HTR-8/SVneo (cell line): Measurements from ENCODE around the gene S100A16.

ENCODE experiments used
- DNase-seq: peaks from one replicate; pipeline ENCODE4 v3.0.0; 2011; ENCODE audit warnings: low spot score, mixed read lengths; ENCODE audit not compliant: insufficient read length
- FAIRE-seq: peaks from 2 replicates; lab custom pipeline; 2011; peaks lifted over from hg19 to GRCh38; lab: Jason Lieb, UNC

S100A16 gene

DNA sequence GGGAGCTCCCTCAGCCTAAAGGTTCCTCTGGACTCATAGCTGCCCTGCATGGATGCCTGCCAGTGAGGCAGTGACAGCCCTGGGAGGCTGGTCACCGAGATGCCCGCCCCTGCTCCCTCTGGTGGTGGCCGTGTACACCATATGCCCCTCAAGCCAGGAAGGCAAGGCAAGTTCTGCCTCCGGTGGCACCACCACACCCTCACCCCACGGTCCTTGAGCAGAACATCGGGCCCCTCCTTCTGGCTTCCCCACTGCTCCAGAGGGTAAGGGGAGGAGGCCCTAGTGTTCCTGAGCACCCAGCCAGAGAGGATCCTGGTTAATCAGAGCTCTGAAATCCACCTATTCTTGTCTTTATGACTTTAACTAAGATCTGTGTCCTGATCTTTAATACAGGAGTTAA lies 4.7 kb upstream of the S100A16 start:
- DNase-seq (no peak), FAIRE-seq (no peak)

DNA sequence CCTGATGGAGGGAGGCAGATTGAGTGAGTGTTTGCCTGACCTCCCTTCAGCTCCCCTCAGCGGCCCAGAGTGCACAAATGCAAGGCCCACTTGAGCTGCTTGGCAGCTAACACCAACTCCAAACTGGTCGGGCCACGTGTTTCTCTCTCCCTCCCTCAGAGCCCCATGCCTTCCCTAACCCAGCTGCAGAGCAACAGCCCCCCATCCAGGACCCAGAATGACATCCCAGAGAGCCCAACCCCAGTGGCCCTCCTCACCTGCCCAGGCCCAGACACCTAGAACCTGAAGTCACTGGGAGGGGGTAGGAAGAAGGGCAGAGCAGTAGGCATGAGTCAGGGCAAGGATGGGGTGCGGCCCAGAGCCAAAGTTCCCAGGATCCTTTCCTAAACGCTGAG lies 4.0 kb upstream of the S100A16 start:
- no peak for DNase-seq
- no peak for FAIRE-seq

DNA sequence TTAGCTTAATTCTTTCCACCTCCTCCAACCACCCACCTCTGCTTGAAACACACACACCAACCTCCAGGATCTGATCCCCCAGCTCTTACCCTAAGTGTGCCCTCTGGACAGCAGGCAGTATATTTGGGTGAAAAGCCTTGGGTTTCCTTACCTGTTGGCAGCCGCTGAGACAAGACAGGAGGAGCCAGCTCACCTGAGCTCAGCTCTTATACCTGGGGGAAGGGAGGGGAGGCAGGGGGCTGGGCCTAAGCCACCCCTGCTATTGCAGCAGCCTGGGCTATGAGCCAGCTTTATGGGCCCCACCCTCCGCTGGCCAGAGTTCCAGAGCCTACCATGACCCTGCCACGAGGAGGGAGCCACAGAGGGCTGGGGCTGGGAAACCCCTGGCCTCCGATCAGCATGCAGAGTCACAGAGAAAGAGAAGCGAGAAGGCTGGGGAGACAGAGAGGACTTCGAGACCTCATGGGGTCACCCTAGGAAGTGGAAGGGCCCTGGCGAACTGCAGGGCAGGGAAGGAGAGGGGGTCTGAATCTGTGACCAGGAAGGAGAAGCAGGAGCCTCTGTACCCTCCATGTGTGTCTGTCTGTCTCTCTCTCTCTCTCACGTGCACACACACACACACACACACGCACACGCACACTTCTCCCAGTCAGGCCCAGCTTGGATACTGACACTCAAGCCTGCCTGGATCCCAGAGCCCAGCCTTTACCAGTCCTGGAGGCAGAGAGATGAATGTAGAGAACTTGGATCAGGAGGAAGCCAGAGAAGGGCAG lies 3.4 kb upstream of the S100A16 start, which contains the start of gene S100A14:
TSS of gene S100A14 (minus strand) at position 182 of the 773 bp plus-strand sequence. CDS start 467 bp downstream, outside the sequence.
- FAIRE-seq (no peak), DNase-seq (no peak)

DNA sequence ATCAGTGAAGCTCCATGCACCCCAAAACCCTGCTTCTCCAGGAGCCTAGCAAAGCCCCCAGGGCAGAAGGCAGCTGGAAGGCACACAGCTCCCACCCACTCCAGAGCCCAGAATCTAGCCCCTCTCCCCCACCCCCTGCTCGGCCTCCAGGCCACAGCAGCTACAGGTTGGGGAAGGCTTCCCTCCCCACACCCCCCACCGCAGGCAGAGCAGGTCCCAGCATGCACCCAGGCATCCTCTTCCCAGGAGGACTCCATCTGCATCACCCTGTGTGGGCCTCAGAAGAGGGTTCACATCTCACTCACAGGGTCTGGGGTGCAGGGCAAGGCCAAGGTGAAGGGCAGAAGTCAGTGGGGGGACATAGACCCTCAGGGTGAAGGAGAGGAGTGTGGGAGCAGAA lies 2.5 kb upstream of the S100A16 start:
- FAIRE-seq (no peak), DNase-seq (no peak)

DNA sequence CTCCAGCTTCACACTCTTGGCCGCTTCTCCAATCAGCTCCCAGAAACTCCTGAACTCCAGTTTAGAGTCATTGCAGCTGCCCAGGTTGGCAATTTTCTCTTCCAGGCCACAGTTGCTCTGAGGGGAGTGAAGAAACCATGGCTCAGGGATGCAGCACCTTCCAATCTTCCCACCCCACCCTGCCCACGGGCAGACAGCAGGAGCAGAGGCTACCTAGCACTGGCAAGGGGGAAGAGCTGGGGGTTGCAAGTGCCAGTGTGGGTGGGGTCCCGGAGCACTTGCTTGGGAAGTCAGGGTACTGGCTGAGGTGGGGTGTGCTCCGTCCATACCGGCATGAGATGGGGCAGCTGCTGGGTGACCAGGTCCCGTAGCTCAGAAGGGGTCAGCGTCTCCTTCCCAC lies 2.0 kb upstream of the S100A16 start:
- DNase-seq (no peak), FAIRE-seq (no peak)

DNA sequence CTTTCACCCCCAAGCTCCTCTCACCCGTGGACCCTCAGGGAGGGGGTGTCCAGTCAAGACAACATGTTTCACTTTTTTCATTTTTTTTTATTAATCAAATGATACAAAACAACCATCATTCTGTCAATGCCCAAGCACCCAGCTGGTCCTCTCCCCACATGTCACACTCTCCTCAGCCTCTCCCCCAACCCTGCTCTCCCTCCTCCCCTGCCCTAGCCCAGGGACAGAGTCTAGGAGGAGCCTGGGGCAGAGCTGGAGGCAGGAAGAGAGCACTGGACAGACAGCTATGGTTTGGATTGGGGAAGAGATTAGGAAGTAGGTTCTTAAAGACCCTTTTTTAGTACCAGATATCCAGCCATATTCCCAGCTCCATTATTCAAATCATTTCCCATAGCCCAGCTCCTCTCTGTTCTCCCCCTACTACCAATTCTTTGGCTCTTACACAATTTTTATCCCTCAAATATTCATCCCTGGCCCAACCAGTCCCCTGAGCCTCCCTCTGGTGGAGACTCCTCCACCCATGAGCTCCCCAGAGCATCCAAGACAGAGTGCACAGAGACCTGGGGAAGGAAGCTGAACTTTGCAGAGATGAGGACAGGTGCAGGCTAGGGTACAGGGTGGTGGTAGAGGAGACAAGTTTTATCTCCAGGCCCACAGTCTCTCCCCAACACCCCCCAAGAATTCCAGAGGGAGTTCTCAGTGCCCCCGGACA lies 1.4 kb upstream of the S100A16 start:
- FAIRE-seq (no peak), DNase-seq (no peak)

DNA sequence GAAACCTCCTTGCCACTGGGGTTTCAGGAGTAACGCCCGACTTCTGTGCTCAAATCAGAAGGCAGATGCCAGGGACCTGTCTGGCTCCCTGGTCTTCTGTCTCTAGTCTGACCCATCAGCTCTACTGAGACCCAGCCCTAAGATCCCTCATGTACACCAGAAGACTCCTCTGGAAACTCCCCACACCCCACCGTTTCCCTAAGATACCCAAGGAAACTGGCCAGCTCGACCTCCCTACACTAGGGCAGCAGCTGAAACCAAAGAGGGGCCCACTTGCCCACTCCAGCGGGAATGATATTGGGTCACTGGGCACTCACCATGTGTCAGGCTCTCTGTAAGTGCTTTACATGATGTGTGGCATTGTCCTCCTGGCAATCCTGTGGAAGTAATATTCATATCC lies 469 bp upstream of the S100A16 start:
- no peak for FAIRE-seq
- DNase-seq: no peak

DNA sequence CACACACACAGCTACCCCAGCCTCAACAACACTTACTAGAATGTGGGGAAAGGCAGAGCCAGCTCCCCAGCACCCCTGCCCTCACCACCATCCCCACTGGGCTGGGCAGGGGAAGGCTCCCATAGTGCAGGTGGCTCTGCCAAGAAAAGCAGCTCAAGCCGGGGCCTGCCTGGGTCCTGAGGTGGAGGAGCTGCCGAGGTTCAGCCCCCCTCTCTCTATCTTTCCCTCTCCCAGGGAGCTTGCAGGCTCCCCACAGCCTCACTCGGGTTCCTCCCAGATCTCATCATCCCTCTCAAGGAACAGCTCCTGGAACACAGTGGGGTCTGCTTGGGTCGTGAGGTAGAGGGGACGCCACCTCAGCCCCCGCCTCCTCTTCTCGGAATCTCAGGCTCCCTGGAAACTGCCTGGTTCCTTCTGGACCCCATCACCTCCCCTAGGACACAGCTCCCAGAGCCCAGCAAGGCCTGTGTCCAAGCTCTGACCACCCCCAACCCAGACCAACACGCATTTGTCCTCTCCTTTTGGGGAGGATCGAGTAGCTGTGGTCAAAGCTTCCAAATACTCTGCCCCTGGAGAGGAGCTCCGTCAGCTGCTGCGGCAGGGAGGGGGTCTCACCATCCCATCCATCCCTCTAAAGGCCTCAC lies 704 bp downstream of the S100A16 start:
- FAIRE-seq (no peak), DNase-seq (no peak)

DNA sequence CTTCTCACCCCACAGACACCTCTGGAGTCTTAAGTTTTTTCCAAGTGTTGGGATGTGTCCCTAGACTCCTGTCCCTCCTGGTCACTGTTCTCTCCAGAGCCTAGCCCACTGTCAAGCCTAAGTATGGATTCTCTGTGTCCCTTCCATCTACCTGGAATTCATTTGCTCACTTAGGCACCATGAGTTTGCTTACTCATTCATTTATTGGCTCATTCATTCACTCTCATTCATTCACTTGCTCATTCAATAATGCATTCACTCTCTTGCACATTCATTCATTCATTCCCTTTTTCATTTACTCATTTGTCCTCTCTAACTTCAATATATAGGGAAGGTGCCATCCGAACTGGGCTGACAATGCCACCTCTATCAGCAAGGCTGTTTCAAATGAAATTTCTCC lies 1.6 kb downstream of the S100A16 start:
- no peak for DNase-seq
- no peak for FAIRE-seq

DNA sequence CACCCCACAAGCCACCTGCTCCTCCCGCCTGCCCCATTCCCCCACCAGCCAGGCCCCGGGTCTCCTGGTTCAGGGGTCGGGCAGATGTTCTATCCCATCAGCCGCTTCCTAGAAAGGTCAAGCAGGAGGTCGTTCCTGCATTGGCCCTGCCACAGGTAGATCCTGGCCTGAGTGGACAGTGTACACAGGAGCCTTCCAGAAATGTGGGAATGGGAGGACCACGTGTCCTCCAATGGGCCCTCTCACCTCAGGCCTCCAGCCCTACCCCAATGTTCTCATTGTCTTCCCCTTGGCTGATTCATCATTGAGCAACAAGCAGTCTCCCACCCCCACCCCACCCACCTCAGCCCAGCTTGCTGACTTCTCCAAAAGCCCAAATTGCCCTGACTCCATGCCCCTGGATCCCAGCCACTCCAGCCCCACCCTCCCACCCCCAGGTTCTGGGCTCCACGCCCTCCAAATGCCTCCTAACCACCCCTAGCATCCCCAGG lies 2.1 kb downstream of the S100A16 start:
- FAIRE-seq: no peak
- DNase-seq: no peak

DNA sequence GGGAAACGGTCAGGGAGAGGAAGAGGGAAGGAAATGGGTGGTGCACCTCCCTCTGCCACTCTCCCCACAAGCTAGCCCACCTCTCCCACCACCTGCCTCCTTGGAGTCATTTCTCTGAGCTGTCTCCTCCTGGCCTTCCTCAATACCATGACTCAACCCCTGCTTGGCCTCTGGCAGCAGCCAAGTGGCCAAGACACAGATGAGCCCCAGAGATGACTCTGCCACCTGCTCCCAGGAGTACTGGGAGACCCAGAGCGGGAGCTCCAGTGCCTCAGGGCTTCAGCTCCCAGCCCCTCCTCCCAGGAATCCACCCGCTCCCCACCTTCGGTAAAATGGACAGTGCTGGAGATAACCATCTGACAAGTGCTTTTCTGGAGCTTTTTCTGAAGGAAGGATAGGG lies 2.6 kb downstream of the S100A16 start:
- DNase-seq: no peak

DNA sequence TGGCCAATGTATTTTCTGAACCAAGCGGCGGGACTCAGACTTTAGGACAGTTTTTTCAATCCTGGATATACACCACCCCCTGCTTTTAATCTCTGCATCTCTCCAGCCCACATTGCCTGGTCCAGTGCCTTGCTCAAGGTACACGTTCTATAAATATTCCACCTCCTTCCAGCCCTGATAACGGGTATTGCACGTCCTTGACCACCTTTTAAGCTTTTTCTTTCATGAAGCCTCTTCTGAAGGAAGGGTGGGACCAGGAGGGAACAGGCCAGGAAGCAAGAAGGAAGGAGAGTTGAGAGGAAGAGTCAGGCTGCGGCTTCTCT lies 3.4 kb downstream of the S100A16 start:
- no peak for FAIRE-seq
- no peak for DNase-seq

More for the DNA sequence above, 2.6 kb downstream of the S100A16 start:
- no peak for FAIRE-seq

DNA sequence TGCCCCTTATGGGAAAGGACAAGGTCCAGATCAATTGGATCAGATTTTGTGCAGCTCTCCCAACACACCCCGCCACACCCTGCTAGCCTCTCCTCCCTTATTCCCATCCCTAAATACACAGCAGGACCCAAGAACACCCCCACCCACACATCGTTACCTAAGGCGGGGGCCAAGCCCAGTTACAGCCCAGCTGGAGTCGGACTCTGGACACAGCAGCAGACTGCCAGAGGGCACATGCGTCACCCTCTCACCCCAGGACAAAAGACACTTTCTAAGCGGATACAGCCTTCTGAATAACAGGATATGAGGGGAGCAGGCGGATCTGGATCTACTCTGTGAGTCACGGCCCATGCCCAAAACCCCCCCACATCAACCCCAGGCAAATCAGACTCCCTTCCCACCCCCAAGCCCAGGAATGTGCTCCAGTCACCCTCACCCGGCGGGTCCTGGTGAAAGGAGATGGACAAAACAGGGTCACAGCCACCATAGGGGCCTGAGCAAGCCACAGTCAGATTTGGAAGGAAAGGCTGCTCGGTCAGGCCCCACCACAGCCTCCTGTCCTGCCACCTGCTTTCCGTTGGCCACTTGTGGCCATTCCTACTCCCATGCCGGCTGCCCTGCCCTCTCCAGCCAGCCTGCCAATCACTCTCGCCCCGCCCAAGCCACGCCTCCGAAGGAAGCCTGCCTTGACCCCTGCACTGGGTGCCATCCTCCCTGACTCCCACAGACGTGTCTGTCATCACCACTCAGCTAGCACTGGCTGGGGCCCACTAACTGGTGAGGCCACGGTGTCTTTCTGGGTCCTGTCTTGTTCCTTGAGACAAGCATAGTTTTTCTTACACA lies 4.0 kb downstream of the S100A16 start:
- FAIRE-seq (peak; percentile 52), DNase-seq (peak; percentile 93)

DNA sequence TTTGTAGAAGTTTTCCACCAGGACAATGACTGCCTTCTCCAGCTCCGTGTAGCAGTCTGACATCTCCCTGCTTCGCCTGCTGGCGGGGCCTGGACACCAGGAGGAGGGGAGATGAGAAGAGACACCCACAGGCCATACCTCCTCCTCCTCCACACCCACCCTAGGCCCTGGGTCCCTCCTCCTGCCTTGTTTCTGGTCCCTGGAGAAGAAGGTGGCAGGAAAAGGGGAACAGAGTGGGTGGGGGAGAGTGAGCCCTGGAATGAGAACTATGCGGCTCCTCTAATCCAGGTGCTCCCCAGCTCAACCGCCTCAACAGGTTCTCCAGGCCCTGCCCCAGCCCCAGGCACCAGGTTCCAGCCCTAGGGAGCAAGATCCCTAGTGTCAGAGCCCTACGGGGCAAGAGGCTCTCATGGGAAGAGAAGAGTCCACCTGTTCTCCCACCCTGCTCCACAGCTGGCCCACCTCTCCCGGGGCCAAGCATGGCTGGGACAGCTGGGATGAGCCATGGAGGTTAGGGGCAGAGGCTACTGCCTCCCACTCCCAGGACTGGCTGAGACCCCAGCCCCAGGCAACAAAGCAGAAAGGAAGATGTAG lies 4.8 kb downstream of the S100A16 start:
- DNase-seq: no peak
- no peak for FAIRE-seq

DNA sequence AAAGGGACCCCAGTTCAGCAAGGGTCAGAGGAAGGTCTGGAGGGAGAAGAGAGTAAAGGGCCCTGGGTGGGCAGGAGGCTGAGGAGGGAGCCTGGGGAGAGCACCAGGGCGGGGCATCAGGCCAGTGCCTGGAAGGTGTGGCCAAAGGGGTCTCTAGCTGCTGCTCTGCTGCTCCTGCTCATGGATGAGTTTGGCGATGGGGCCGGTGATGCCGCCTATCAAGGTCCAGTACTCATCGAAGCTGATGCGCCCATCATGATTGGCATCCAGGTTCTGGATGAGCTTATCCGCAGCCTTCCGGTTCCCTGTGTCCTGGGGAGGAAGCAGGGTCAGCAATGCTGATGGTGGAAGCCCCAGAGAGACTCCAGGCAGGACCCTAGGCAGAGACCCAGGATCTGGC lies 5.6 kb downstream of the S100A16 start:
- no peak for FAIRE-seq
- DNase-seq: no peak

DNA sequence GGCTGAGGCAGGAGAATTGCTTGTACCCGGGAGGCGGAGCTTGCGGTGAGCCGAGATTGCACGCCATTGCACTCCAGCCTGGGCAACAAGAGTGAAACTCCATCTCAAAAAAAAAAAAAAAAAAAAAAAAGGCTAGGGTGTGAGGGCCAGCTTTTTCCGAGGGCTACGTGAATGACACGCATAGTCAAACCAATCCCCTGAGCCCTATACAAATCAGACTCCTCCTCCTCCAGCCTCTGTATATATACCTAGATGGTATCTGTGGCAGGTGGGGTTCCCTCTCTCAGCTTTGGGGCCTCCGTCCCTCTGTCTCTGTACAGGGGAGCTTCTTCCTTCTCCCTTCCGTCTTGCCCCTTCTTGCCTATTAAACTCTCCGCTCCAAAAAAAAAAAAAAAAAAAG lies 6.7 kb downstream of the S100A16 start:
- DNase-seq (no peak), FAIRE-seq (no peak)

DNA sequence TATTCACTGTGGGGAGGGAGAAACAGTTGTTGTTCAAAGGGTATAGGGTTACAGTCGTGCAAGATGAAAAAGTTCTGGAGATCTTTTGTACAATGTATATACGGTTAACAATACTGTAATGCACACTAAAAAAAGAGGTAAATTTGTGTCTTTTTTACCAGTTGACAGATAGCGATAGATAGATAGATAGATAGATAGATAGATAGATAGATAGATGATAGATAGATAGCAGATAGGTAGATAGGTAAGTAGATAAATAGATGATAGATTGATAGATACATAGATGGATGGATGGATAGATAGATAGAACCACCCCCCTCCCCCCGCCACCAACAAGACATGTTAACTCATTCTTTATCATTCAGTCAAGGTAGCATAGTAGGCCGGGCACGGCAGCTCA lies 10.2 kb downstream of the S100A16 start:
- DNase-seq (no peak), FAIRE-seq (no peak)

DNA sequence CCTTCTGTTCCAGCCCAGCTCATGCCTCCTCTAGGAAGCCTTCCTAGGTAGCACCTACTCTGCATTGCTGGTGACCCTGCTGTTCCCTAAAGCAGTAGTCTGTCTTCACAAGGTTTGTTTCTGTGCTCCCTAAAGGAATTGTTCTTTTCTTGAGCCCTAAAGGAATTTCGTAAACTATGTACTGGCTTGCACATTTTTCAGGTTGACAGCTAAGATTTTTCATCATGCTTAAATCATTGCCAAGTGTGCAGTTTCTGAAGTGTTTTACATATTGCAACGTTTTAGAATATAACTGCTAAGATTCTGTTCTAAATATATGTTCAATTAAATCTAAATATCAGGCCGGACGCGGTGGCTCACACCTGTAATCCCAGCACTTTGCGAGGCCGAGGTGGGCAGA lies 13.1 kb downstream of the S100A16 start:
- no peak for FAIRE-seq

DNA sequence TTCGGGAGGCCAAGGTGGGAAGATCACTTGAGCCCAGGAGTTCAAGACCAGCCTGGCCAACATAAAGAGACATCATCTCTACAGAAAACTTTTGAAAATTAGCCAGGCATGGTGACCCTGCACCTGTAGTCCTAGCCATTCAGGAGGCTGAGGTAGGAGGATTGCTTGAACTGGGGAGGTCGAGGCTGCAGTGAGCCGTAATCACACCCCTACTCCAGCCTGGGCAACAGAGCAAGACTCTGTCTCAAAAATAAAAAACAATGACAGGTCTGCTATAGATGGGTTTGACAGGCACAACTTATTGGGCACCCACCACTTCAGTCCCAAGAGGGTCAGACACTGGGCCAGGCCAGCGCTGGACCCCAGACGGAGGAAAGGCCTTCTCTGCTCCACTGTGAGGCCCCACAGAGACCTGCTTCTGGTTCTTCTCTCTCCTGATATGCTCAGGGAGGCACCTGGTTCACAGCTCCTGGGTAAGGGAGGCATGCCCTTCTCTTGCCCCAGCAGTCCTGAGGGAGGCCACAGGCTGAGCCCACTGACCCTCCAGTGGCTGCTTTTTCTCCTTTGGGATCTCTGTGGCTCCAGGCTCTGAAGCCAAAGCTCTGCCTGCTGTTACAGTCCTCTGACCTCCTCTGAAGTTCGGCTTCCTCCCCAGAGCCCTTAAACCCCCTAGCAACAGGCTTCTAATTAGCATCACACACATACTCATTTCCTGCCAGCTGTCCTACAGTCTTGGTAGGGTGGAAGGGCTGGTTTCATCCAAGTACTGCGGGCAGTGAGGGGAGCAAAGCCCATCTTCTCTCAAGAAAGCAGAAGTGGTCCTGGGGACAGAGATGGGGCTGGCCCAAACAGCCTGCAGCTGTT lies 14.4 kb downstream of the S100A16 start:
- FAIRE-seq (no peak), DNase-seq (no peak)

More for the DNA sequence above, 13.1 kb downstream of the S100A16 start:
- no peak for DNase-seq
